ENCODE results near the gene C20orf144.
"Not testable (repeated sequence)": the region's sequence is repeated elsewhere in the genome, so short reads cannot be mapped to it uniquely, and the experiment has no call there.

DNA sequence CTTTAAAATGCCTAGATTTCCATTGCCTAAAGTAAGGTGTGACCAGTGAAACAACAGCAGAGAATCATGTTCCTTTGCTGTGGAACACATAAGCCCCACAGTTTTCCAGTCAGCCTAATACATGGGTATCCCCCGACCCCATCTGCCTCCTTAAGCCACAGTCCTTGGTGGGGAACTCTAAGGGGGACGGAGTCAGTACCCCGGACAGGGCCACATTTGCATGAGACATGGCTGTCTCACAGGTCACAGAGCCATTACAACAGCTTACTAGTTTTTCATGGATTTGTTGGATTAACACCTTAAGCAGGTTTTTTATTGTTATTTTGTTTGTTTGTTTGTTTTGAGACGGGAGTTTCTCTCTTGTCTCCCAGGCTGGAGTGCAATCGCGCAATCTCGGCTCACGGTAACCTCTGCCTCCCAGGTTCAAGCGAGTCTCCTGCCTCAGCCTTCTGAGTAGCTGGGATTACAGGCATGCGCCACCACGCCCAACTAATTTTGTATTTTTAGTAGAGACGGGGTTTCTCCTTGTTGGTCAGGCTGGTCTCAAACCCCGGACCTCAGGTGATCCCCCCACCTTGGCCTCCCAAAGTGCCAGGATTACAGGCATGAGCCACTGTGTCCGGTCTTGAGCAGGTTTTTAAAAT lies 15.0 kb upstream of the C20orf144 start:
- TF ChIP-seq, protein P1, sequence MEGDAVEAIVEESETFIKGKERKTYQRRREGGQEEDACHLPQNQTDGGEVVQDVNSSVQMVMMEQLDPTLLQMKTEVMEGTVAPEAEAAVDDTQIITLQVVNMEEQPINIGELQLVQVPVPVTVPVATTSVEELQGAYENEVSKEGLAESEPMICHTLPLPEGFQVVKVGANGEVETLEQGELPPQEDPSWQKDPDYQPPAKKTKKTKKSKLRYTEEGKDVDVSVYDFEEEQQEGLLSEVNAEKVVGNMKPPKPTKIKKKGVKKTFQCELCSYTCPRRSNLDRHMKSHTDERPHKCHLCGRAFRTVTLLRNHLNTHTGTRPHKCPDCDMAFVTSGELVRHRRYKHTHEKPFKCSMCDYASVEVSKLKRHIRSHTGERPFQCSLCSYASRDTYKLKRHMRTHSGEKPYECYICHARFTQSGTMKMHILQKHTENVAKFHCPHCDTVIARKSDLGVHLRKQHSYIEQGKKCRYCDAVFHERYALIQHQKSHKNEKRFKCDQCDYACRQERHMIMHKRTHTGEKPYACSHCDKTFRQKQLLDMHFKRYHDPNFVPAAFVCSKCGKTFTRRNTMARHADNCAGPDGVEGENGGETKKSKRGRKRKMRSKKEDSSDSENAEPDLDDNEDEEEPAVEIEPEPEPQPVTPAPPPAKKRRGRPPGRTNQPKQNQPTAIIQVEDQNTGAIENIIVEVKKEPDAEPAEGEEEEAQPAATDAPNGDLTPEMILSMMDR (IDR thresholded peaks at IDR 0.05), result not testable (repeated sequence)
- not testable (repeated sequence) for TF ChIP-seq POLR2A (IDR thresholded peaks at IDR 0.05)

Data from esophagus squamous epithelium (tissue), 4 donors.